Liver (tissue), 9 donors: ENCODE results near the gene LRRFIP1. TPM values are rescaled to one million over a fixed set of nuclear protein-coding genes. Genes with fewer than 3 reads are reported as not detected.

Source experiments
- DNase-seq: peaks from one replicate; pipeline ENCODE4 v3.0.0-alpha.2; 2017; ENCODE audit warnings: low spot score
- H3K27ac ChIP-seq, 2 donors: one replicate each; pipeline ENCODE4 v1.7.0; 2013; ENCODE audit warnings: inconsistent platforms in 2 of 2, low read length in 2 of 2, control low read depth in 1 of 2, low read depth in 1 of 2, mild to moderate bottlenecking in 1 of 2
- H3K27me3 ChIP-seq, 4 donors: one replicate each; pipeline versions ENCODE4 v1.6.1 to v1.7.0; 2013; ENCODE audit warnings: low read length in 3 of 4, inconsistent platforms in 1 of 4, mild to moderate bottlenecking in 1 of 4, moderate library complexity in 1 of 4; ENCODE audit not compliant: control insufficient read depth in 4 of 4, insufficient read depth in 4 of 4
- H3K36me3 ChIP-seq, 4 donors: one replicate each; pipeline versions ENCODE4 v1.6.1 to v1.7.0; 2013; ENCODE audit warnings: low read length in 3 of 4, mild to moderate bottlenecking in 3 of 4, low read depth in 1 of 4, moderate library complexity in 1 of 4; ENCODE audit not compliant: control insufficient read depth in 4 of 4, insufficient read depth in 3 of 4
- H3K4me1 ChIP-seq, 4 donors: one replicate each; pipeline versions ENCODE4 v1.6.1 to v1.7.0; 2013; ENCODE audit warnings: low read length in 3 of 4, mild to moderate bottlenecking in 3 of 4, moderate library complexity in 1 of 4; ENCODE audit not compliant: control insufficient read depth in 4 of 4, insufficient read depth in 4 of 4
- H3K4me3 ChIP-seq, 3 donors: one replicate each; pipeline versions ENCODE4 v1.6.1 to v1.7.0; 2013; ENCODE audit warnings: low read length in 3 of 3, control low read depth in 1 of 3, low read depth in 1 of 3, mild to moderate bottlenecking in 1 of 3
- H3K9ac ChIP-seq, 2 donors: one replicate each; pipeline ENCODE4 v1.7.0; 2013; ENCODE audit warnings: low read length in 2 of 2, mild to moderate bottlenecking in 2 of 2, moderate library complexity in 2 of 2, control low read depth in 1 of 2, low read depth in 1 of 2
- H3K9me3 ChIP-seq, 4 donors: one replicate each; pipeline versions ENCODE4 v1.6.1 to v1.7.0; 2013; ENCODE audit warnings: low read length in 3 of 4; ENCODE audit not compliant: control insufficient read depth in 4 of 4
- ATF3 ChIP-seq: IDR thresholded peaks from 2 replicates; pipeline ENCODE4 v1.6.1; 2016; ENCODE audit warnings: antibody characterized with exemption
- EGR1 ChIP-seq, 2 donors: IDR thresholded peaks; 2 replicates each; pipeline ENCODE4 v1.6.1; 2016 to 2018; ENCODE audit warnings: antibody characterized with exemption in 2 of 2, low read depth in 2 of 2
- GABPA ChIP-seq, 2 donors: IDR thresholded peaks in 1 of 2; conservative IDR thresholded peaks in 1 of 2; 2 replicates each; pipeline ENCODE4 v1.6.1; 2016; ENCODE audit warnings: antibody characterized with exemption in 2 of 2, mild to moderate bottlenecking in 1 of 2, moderate library complexity in 1 of 2
- HNF4G ChIP-seq: IDR thresholded peaks from 2 replicates; pipeline ENCODE4 v1.6.1; 2016; ENCODE audit warnings: antibody characterized with exemption
- JUND ChIP-seq, 2 donors: IDR thresholded peaks; 2 replicates each; pipeline ENCODE4 v1.6.1; 2016; ENCODE audit warnings: antibody characterized with exemption in 2 of 2
- NR2F2 ChIP-seq: IDR thresholded peaks from 2 replicates; pipeline ENCODE4 v1.6.1; 2016; ENCODE audit warnings: antibody characterized with exemption
- RAD21 ChIP-seq, 2 donors: IDR thresholded peaks; 2 replicates each; pipeline ENCODE4 v1.6.1; 2016; ENCODE audit warnings: antibody characterized with exemption in 2 of 2, mild to moderate bottlenecking in 2 of 2
- REST ChIP-seq: IDR thresholded peaks from 2 replicates; pipeline ENCODE4 v1.6.1; 2016; ENCODE audit warnings: antibody characterized with exemption, mild to moderate bottlenecking
- RXRA ChIP-seq, 2 donors: IDR thresholded peaks; 2 replicates each; pipeline ENCODE4 v1.6.1; 2017 to 2018; ENCODE audit warnings: antibody characterized with exemption in 2 of 2, mild to moderate bottlenecking in 1 of 2
- SP1 ChIP-seq: IDR thresholded peaks from 2 replicates; pipeline ENCODE4 v1.6.1; 2018; ENCODE audit warnings: antibody characterized with exemption, mild to moderate bottlenecking
- TAF1 ChIP-seq: conservative IDR thresholded peaks from 2 replicates; pipeline ENCODE4 v1.6.1; 2016; ENCODE audit warnings: antibody characterized with exemption, mild to moderate bottlenecking
- YY1 ChIP-seq: IDR thresholded peaks from 2 replicates; pipeline ENCODE4 v1.6.1; 2016; ENCODE audit warnings: antibody characterized with exemption, mild to moderate bottlenecking
- WGBS: extraction: QIAGEN DNeasy Blood & Tissue Kit; methylation state at CpG from one replicate; pipeline ENCODE4 v1.1.7; 2013; 5-methylcytosine and 5-hydroxymethylcytosine counted together
- polyA plus RNA-seq, 2 donors: library from polyadenylated mRNA; stranded (reverse) in 1 of 2; unstranded in 1 of 2; fragments of 200-250 nt in 1 of 2; fragments of >200 nt in 1 of 2; fragmentation: Nextera tagmentation in 1 of 2; extraction: Ambion mirVana in 1 of 2; gene quantifications; one replicate each; pipeline versions ENCODE4 v1.2.1 to v1.2.3, GENCODE V29; 2013 to 2015
- total RNA-seq, 2 donors: library from RNA; depleted of rRNA; stranded (reverse); fragments of >200 nt; gene quantifications; one replicate each; pipeline ENCODE4 v1.2.3, GENCODE V29; 2014
- TF ChIP-seq, protein P1 (sequence below): fragments of 150-350 bp; IDR thresholded peaks from 2 replicates; pipeline ENCODE4 v1.5.1; 2017; ENCODE audit warnings: improper control_type of control experiment, low read depth, low read length; ENCODE audit not compliant: missing input control
- TF ChIP-seq, protein P2 (sequence below): IDR thresholded peaks from 2 replicates; pipeline ENCODE4 v1.6.1; 2016; ENCODE audit warnings: antibody characterized with exemption
- TF ChIP-seq, protein P3 (sequence below): IDR thresholded peaks from 2 replicates; pipeline ENCODE4 v1.6.1; 2016; ENCODE audit warnings: antibody characterized with exemption
- donor health status: healthy.
- donor health status: healthy.
- donor health status: healthy.
- donor health status: healthy.
- donor health status: healthy.

LRRFIP1 gene
- total and polyA plus RNA-seq, 4 donors = 13.3 to 56.1 (median 39.1) TPM

DNA sequence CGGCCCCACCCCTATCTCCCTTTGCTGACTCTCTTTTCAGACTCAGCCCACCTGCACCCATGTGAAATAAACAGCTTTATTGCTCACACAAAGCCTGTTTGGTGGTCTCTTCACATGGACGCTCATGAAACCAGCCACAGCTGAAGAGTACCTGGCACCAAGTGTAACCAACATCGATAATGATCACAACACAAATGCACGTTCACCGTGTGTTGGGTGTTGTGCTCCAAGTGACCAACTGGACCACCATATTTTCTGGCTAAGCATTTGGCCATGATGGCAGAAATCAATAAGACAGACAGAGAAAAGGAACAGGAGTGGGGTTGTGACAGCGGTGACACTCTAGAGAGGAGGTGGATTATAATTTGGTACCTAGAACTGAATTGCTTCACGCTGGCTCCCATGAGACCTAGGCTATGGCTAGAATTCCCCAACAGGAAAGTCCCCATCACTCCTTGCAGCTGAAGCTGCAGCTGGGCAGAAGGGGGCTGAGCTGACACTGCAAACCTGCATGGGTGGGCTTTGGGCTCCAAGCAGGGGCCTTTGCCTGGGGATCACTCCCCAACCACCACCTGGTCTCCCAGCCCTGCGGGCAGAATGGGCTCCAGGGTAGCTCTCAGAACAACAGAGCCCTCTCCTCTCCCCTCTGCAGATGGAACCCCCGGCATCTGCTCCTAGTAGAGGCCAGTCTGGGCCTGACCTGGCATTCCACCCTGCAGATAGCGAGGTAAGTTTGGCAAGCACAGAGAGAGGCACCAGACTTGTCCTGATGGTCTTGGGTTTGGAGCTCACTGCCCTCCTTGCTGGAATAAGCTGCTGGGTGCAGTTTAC lies 14.6 kb upstream of the LRRFIP1 start:
- TF ChIP-seq HNF4G = no peak
- TF ChIP-seq REST = no peak
- TF ChIP-seq, protein P1, sequence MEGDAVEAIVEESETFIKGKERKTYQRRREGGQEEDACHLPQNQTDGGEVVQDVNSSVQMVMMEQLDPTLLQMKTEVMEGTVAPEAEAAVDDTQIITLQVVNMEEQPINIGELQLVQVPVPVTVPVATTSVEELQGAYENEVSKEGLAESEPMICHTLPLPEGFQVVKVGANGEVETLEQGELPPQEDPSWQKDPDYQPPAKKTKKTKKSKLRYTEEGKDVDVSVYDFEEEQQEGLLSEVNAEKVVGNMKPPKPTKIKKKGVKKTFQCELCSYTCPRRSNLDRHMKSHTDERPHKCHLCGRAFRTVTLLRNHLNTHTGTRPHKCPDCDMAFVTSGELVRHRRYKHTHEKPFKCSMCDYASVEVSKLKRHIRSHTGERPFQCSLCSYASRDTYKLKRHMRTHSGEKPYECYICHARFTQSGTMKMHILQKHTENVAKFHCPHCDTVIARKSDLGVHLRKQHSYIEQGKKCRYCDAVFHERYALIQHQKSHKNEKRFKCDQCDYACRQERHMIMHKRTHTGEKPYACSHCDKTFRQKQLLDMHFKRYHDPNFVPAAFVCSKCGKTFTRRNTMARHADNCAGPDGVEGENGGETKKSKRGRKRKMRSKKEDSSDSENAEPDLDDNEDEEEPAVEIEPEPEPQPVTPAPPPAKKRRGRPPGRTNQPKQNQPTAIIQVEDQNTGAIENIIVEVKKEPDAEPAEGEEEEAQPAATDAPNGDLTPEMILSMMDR = no peak
- TF ChIP-seq SP1 = no peak
- no peak for TF ChIP-seq RXRA (IDR thresholded peaks at IDR 0.05)
- no peak for TF ChIP-seq ATF3
- TF ChIP-seq, protein P2, sequence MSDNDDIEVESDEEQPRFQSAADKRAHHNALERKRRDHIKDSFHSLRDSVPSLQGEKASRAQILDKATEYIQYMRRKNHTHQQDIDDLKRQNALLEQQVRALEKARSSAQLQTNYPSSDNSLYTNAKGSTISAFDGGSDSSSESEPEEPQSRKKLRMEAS = no peak
- no peak for TF ChIP-seq NR2F2
- TF ChIP-seq YY1 = no peak
- no peak for TF ChIP-seq GABPA (IDR thresholded peaks at IDR 0.05 in 1 of 2, conservative IDR thresholded peaks at IDR 0.05 in 1 of 2)
- TF ChIP-seq RAD21 (IDR thresholded peaks at IDR 0.05) = no peak
- no peak for TF ChIP-seq TAF1
- no peak for TF ChIP-seq EGR1 (IDR thresholded peaks at IDR 0.05; ENCODE audit: low read depth in 2 of 2)
- TF ChIP-seq JUND (IDR thresholded peaks at IDR 0.05) = no peak
- Histone ChIP-seq H3K27ac (no peak overlapping the region), H3K27me3 (no peaks in the 10 kb centered on the region), H3K36me3 (no peaks in the 10 kb centered on the region), H3K4me3 (no peak overlapping the region), H3K4me1 (no peaks in the 10 kb centered on the region), H3K9me3 (no peaks in the 10 kb centered on the region), H3K9ac (no peak overlapping the region)
- DNase-seq = no peak
- 95% methylated on average over 10 of the region's 10 CpGs for WGBS

- DNase-seq = no peak
- TF ChIP-seq, protein P1 = no peak
- TF ChIP-seq YY1 = no peak
- TF ChIP-seq, protein P3, sequence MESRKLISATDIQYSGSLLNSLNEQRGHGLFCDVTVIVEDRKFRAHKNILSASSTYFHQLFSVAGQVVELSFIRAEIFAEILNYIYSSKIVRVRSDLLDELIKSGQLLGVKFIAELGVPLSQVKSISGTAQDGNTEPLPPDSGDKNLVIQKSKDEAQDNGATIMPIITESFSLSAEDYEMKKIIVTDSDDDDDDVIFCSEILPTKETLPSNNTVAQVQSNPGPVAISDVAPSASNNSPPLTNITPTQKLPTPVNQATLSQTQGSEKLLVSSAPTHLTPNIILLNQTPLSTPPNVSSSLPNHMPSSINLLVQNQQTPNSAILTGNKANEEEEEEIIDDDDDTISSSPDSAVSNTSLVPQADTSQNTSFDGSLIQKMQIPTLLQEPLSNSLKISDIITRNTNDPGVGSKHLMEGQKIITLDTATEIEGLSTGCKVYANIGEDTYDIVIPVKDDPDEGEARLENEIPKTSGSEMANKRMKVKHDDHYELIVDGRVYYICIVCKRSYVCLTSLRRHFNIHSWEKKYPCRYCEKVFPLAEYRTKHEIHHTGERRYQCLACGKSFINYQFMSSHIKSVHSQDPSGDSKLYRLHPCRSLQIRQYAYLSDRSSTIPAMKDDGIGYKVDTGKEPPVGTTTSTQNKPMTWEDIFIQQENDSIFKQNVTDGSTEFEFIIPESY = no peak
- TF ChIP-seq EGR1 (IDR thresholded peaks at IDR 0.05; ENCODE audit: low read depth in 2 of 2) = no peak
- no peak for TF ChIP-seq TAF1
- no peak for TF ChIP-seq REST
- TF ChIP-seq JUND (IDR thresholded peaks at IDR 0.05) = no peak
- TF ChIP-seq HNF4G = no peak
- no peak for TF ChIP-seq RAD21 (IDR thresholded peaks at IDR 0.05)
- Histone ChIP-seq H3K9ac (no peak overlapping the region), H3K36me3 (no peaks in the 10 kb centered on the region), H3K27ac (no peak overlapping the region), H3K4me1 (no peaks in the 10 kb centered on the region), H3K4me3 (no peak overlapping the region), H3K9me3 (no peaks in the 10 kb centered on the region), H3K27me3 (no peaks in the 10 kb centered on the region)
Observed at GRCh38 chr2:237613679-237614078, 13.7 kb upstream of the LRRFIP1 start.
